Stimulated activated CD4-positive, alpha-beta T cell treated with anti-CD3 and anti-CD28 coated beads, TNF-alpha, amount 100 ng/mL, for 1 hour (primary cell): ENCODE data around the gene ACADM.
"Not testable (repeated sequence)": the region's sequence is repeated elsewhere in the genome, so short reads cannot be mapped to it uniquely, and the experiment has no call there.

Experiments
- DNase-seq, 3 donors: peaks; one replicate each; pipeline ENCODE4 v3.0.0-alpha.2; 2020; ENCODE audit warnings: low read depth in 3 of 3, low spot score in 1 of 3

ACADM gene

GRCh38 chr1:75792091-75792490, 67.6 kb downstream of the ACADM start:
- DNase-seq: no peak

- DNase-seq: no peak
These were observed 69.9 kb downstream of the ACADM start for GRCh38 chr1:75794382-75794781.

- no peak for DNase-seq
These were observed 71.2 kb downstream of the ACADM start for GRCh38 chr1:75795703-75796193.

GRCh38 chr1:75796376-75797272, 72.1 kb downstream of the ACADM start, which contains the start of gene MSH4:
MSH4 (plus strand) TSS chr1:75796882; CDS start chr1:75796986, 104 bp downstream.
- no peak for DNase-seq

- no peak for DNase-seq
These were observed 72.7 kb downstream of the ACADM start for GRCh38 chr1:75797273-75797588.

- DNase-seq: no peak
These were observed 73.2 kb downstream of the ACADM start for GRCh38 chr1:75797606-75798216.

- DNase-seq: not testable (repeated sequence)
These were observed 77.0 kb downstream of the ACADM start for GRCh38 chr1:75801480-75801879.

GRCh38 chr1:75808921-75809320, 84.4 kb downstream of the ACADM start:
- DNase-seq: no peak

GRCh38 chr1:75810113-75810512, 85.6 kb downstream of the ACADM start:
- not testable (repeated sequence) for DNase-seq

- no peak for DNase-seq
These were observed 86.9 kb downstream of the ACADM start for GRCh38 chr1:75811211-75811981.

- no peak for DNase-seq
These were observed 87.6 kb downstream of the ACADM start for GRCh38 chr1:75812065-75812464.
